T-helper 2 cell treated with Interferon-gamma antibody and Interleukin-4, amounts not matched to agents 5 μg/mL and 100 μg/mL, for 36 hours (primary cell): ENCODE results near the gene COPZ1.

Source experiments
- DNase-seq: peaks from one replicate; pipeline ENCODE4 v3.0.0; 2021; ENCODE audit warnings: low spot score
- H3K27ac Mint-ChIP-seq: one replicate; pipeline ENCODE4 v1.8.0; 2021; ENCODE audit warnings: mild to moderate bottlenecking, mixed read lengths
- H3K27me3 Mint-ChIP-seq: one replicate; pipeline ENCODE4 v1.8.0; 2021; ENCODE audit warnings: low read depth, mixed read lengths
- H3K36me3 Mint-ChIP-seq: one replicate; pipeline ENCODE4 v1.8.0; 2021; ENCODE audit warnings: low read depth, mixed read lengths
- H3K4me1 Mint-ChIP-seq: one replicate; pipeline ENCODE4 v1.8.0; 2021; ENCODE audit warnings: low read depth, mixed read lengths
- H3K4me3 Mint-ChIP-seq: one replicate; pipeline ENCODE4 v1.8.0; 2022; ENCODE audit warnings: mild to moderate bottlenecking, moderate library complexity, mixed read lengths
- H3K9me3 Mint-ChIP-seq: one replicate; pipeline ENCODE4 v1.8.0; 2021; ENCODE audit warnings: mixed read lengths

The COPZ1 gene

DNA sequence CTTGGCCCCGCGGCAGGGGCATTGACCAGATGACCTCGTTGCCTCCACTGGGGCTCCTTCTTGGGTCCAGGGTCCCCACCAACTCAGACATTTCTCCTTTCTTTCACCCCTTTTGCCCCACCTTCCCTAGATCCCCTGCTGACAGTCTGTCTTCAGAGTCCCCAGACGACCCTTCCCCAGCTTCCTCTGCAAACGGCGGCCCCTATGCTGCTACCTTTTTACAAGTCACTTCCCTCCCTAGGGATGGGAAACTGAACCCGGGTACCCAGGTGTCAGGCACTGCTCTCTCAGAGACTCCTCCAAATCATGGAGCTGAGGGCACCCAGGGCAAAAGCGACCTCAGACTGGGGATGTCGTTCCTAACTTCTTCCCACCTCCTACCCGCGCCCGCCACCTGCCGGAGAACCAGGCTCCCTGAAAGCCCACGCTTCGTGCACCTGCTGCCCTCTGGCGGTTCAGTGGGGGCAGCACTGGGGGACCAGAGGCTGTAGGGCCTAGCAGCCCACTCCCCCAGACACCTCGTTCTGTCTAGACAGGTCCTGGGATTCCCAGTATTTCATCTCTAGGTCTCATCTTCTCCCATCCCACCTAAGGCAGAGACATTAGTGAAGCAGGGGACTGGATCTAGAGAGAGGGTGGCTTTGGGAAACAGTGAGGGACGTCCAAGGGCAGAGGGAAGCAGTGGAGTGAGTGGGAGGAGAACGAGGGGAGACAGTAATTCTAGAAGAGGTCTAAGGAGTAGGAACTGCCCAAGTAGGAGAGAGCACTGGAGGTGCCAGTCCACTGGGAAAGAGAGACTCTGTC, 54.7 kb downstream of the COPZ1 start:
- H3K9me3 Mint-ChIP-seq = no peaks in the 10 kb centered on the region
- H3K27ac Mint-ChIP-seq = no peak overlapping the region
- H3K4me3 Mint-ChIP-seq = peak overlapping the region; percentile 78
- H3K4me1 Mint-ChIP-seq = peaks cover 5% of the 10 kb centered on the region
- DNase-seq = peak; percentile 85
- H3K27me3 Mint-ChIP-seq = peaks cover 2% of the 10 kb centered on the region
- H3K36me3 Mint-ChIP-seq = no peaks in the 10 kb centered on the region

DNA sequence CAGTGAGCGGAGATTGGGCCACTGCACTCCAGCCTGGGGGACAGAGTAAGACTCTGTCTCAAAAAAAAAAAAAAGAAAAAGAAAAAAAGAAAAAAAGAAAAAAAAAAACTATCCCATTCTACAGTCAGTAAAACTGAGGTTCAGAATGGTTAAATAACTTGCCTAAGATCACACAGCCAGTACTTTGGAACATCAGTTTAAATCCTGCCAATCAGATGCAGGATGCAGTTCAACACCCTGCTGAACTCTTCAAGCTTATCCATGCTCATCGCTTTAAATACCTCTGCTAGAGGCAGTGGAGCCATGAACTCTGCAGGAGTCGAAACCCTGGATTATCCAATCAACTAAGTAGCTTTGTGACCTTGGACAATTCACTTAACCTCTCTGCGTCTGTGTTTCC, 56.2 kb downstream of the COPZ1 start:
- Mint-ChIP-seq H3K27me3 (peaks cover 2% of the 10 kb centered on the region), H3K4me3 (no peak overlapping the region), H3K9me3 (no peaks in the 10 kb centered on the region), H3K27ac (no peak overlapping the region), H3K36me3 (no peaks in the 10 kb centered on the region), H3K4me1 (peaks cover 5% of the 10 kb centered on the region)
- DNase-seq = no peak

DNA sequence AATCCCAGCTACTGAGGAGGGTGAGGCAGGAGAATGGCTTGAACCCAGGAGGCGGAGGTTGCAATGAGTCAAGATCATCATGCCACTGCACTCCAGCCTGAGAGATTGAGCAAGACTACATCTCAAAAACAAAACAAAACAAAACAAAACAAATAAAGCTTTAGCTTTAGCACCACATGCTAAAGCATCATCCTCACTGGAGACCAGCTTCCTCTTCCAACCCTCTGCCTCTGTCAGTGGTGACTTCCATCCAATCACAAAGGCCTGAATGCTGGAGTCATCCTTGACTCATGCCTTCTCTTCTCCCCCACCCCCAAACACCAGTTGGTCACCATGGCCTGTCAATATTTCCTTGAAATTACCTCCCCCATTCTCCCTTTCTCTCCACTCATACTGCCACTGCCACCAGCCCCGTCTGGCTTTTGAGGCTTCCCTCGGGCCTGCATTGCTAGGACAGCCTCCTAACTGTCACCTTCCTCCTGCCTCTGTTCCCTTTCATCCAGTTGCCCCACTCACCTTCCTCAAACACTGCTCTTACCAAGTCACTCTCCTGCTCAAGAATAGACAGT, 58.2 kb downstream of the COPZ1 start:
- DNase-seq = peak; percentile 37

DNA sequence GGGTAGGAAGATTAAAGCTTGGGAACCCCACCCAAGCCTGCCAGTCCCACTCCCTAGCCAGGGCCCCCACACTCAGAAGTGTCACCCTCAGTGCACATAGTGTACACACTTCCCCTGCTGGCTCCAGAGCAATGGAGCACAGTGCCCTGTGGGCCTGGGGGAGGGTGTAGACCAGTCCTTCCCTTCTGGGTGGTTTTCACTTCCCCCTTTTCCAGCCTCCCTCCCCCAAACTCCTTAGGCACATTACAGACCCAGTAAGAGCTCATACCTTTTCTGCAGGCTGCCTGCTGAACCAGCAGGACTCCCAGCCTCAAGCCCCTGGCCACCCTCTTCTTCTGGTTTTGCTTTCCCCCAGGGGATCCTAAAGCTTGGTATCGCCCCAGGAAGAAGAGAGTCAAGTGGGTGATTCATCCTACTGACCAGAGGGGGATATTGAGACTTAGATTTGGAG, 59.7 kb downstream of the COPZ1 start, which contains the start of gene ZNF385A:
Gene ZNF385A (minus strand): TSS at position 143 of the 451 bp plus-strand sequence. CDS start 219 bp downstream, outside the sequence.
- peaks cover 2% of the 10 kb centered on the region for H3K4me1 Mint-ChIP-seq
- no peak within 1 kb of the TSS for H3K4me3 Mint-ChIP-seq
- H3K27me3 Mint-ChIP-seq = no peaks in the 10 kb centered on the region
- H3K9me3 Mint-ChIP-seq = no peaks in the 10 kb centered on the region
- no peak for DNase-seq
- H3K36me3 Mint-ChIP-seq = no peaks in the 10 kb centered on the region
- H3K27ac Mint-ChIP-seq = no peak within 1 kb of the TSS

More for the DNA sequence above, 58.2 kb downstream of the COPZ1 start:
- Mint-ChIP-seq H3K4me3 (no peak overlapping the region), H3K27ac (peak overlapping the region; percentile 38), H3K36me3 (no peaks in the 10 kb centered on the region), H3K4me1 (peaks cover 5% of the 10 kb centered on the region), H3K9me3 (no peaks in the 10 kb centered on the region), H3K27me3 (no peaks in the 10 kb centered on the region)

- no peak for DNase-seq
- Mint-ChIP-seq H3K27me3 (no peaks in the 10 kb centered on the region), H3K36me3 (no peaks in the 10 kb centered on the region), H3K4me1 (peaks cover 2% of the 10 kb centered on the region), H3K27ac (no peak overlapping the region), H3K4me3 (no peak overlapping the region), H3K9me3 (no peaks in the 10 kb centered on the region)
Observed at GRCh38 chr12:54385251-54385914, 60.5 kb downstream of the COPZ1 start.

DNA sequence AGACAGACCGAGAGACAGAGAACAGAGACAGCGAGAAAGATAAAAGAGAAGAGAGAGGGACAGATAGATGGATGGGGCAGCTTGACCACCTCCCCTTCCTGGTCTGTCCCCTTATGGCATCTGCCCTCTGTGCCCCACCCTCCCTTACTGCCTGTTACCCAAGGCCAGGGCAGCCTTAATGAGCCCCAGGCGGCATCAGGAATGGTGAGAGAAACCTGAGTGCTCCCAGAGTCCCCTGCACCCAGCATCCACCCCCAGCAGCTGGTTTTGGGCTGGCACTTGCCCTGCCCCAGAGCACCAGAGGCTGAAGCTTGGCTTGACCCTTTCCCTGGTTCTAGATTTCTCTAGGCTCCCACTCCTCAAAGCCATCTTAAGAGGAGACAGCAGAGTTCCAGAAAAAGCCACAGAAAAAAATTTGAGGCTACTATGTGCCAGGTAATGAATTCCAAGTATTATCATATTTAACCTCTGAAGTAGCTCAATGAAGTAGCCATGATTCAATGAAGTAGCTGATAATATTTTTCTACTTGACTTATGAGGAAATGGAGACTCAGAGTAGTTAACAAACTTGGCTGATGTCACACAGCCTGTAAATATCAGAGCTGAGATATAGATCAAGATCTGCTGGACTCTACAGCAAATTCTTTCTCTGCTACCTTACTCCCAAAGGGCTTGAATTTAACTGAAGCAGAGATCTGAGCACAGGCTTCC, 61.6 kb downstream of the COPZ1 start:
- H3K27ac Mint-ChIP-seq = no peak overlapping the region

DNA sequence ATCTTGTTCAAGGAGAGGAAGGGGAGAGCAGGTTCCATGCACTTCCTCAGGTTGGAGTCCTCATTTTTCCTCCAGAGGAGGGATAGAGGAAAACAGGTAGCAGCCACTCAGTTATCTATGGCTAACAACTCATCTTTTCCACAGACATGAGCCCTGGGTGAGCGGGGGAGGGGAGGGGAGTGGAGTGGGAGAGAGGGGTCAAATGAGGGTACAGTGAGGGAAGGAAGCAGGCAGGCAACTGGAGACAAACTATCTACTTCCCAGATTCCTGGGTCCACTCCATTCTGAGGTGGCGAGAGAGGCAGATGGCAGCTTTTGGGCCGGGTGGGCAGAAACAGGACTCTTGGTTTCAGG, 62.2 kb downstream of the COPZ1 start:
- H3K36me3 Mint-ChIP-seq = peaks cover 4% of the 10 kb centered on the region
- H3K4me1 Mint-ChIP-seq = peaks cover 7% of the 10 kb centered on the region
- no peaks in the 10 kb centered on the region for H3K9me3 Mint-ChIP-seq
- no peak overlapping the region for H3K4me3 Mint-ChIP-seq
- H3K27ac Mint-ChIP-seq = no peak overlapping the region
- no peaks in the 10 kb centered on the region for H3K27me3 Mint-ChIP-seq
- DNase-seq = no peak

More for the DNA sequence above, 61.6 kb downstream of the COPZ1 start:
- Mint-ChIP-seq H3K36me3 (peaks cover under 1% of the 10 kb centered on the region), H3K9me3 (no peaks in the 10 kb centered on the region), H3K4me3 (no peak overlapping the region), H3K4me1 (peaks cover 3% of the 10 kb centered on the region), H3K27me3 (no peaks in the 10 kb centered on the region)
- no peak for DNase-seq

GRCh38 chr12:54388237-54389133, 63.6 kb downstream of the COPZ1 start:
- Mint-ChIP-seq H3K4me3 (no peak overlapping the region), H3K27ac (no peak overlapping the region)
- no peak for DNase-seq

GRCh38 chr12:54389134-54389508, 64.2 kb downstream of the COPZ1 start:
- Mint-ChIP-seq H3K4me3 (no peak overlapping the region), H3K27ac (no peak overlapping the region), H3K9me3 (no peaks in the 10 kb centered on the region), H3K36me3 (peaks cover 14% of the 10 kb centered on the region), H3K27me3 (no peaks in the 10 kb centered on the region), H3K4me1 (peaks cover 12% of the 10 kb centered on the region)
- no peak for DNase-seq

More at GRCh38 chr12:54388237-54389133, 63.6 kb downstream of the COPZ1 start:
- peaks cover 9% of the 10 kb centered on the region for H3K36me3 Mint-ChIP-seq
- H3K27me3 Mint-ChIP-seq = no peaks in the 10 kb centered on the region
- peaks cover 6% of the 10 kb centered on the region for H3K4me1 Mint-ChIP-seq
- no peaks in the 10 kb centered on the region for H3K9me3 Mint-ChIP-seq

DNA sequence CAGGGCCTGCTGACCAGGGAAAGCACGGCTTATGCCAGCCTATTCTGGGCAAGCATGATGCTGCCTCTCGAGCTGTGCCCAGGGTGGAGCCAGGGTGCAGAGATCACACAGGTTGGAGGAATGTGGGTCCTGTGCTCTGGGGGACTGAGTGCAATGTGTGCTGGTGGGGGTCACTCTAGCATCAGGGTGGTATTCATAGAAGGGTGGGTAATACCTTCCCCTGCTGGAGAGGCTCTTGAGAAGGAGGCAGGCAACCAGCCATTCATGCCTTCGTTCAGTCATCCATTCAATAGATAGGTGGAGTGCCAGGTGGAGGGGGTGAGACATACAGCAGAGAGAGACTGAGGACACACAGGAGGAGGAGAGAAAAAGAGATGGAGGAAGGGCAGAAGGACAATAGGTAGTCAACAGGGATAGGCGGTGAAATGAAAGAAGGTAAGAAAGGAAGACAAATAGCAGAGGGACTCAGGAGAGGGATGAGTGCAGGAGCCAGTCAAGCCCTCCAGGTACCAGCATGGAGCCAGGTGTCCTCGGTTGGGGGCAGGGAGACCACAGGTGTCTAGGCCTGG, 64.8 kb downstream of the COPZ1 start:
- H3K4me3 Mint-ChIP-seq = peak overlapping the region; percentile 6
- H3K36me3 Mint-ChIP-seq = peaks cover 20% of the 10 kb centered on the region
- no peaks in the 10 kb centered on the region for H3K9me3 Mint-ChIP-seq
- no peaks in the 10 kb centered on the region for H3K27me3 Mint-ChIP-seq
- peaks cover 18% of the 10 kb centered on the region for H3K4me1 Mint-ChIP-seq
- H3K27ac Mint-ChIP-seq = no peak overlapping the region
- no peak for DNase-seq

DNA sequence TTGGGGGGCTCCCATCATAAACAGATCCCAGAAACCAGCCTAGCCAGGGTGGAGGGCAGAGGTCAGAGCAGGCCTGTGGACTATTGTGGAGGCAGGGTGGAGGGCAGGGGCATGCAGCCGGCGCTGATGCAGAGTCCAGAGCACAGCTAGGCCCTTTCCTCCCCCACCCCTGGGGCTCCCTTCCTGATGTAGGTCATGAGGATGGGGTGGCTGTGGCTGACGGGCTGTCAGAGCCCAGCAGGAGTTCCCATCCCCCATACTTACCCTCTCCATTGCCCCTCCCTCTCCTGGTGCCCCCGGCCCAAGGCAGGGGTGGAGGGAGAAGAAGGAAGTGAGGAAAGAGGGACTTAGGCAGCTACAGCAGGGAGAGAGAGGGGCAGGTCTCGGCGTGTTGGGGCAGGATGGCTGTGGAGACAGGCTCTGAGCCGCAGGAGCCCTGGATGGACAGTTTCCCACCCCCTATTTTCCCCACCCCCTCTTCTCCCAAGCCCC, 65.3 kb downstream of the COPZ1 start:
- H3K27me3 Mint-ChIP-seq = no peaks in the 10 kb centered on the region
- no peaks in the 10 kb centered on the region for H3K9me3 Mint-ChIP-seq
- peaks cover 25% of the 10 kb centered on the region for H3K36me3 Mint-ChIP-seq
- peaks cover 19% of the 10 kb centered on the region for H3K4me1 Mint-ChIP-seq
- no peak overlapping the region for H3K27ac Mint-ChIP-seq
- peak overlapping the region; percentile 37 for H3K4me3 Mint-ChIP-seq
- no peak for DNase-seq

- peak; percentile 52 for DNase-seq
- peaks cover 29% of the 10 kb centered on the region for H3K36me3 Mint-ChIP-seq
- no peaks in the 10 kb centered on the region for H3K9me3 Mint-ChIP-seq
- H3K27ac Mint-ChIP-seq = no peak overlapping the region
- H3K4me3 Mint-ChIP-seq = peak overlapping the region; percentile 45
- H3K4me1 Mint-ChIP-seq = peaks cover 19% of the 10 kb centered on the region
- no peaks in the 10 kb centered on the region for H3K27me3 Mint-ChIP-seq
Observed at GRCh38 chr12:54390668-54391551, 66.0 kb downstream of the COPZ1 start.
